RWPE2 (cell line): Measurements from ENCODE around the gene FMN1.

ENCODE experiments used
- ATAC-seq: fragments of 200-7000 bp; cut with Tn5 transposase; 3 replicates; pipeline ENCODE4 v1.9.1; 2021; ENCODE audit warnings: low read depth
- DNase-seq: peaks from one replicate; pipeline ENCODE4 v3.0.0-alpha.2; 2020; ENCODE audit warnings: low spot score
- H3K27ac ChIP-seq: fragments of 450-650 bp; 2 replicates; pipeline ENCODE4 v1.5.1; 2017; ENCODE audit warnings: mild to moderate bottlenecking; ENCODE audit not compliant: poor library complexity, severe bottlenecking
- H3K27me3 ChIP-seq: fragments of 250-450 bp; sonication (Bioruptor Pico); 2 replicates; pipeline ENCODE4 v1.5.1; 2021; ENCODE audit warnings: mild to moderate bottlenecking, moderate library complexity; ENCODE audit not compliant: insufficient read depth, poor library complexity, severe bottlenecking
- H3K36me3 ChIP-seq: fragments of 250-450 bp; sonication (Bioruptor Pico); 2 replicates; pipeline ENCODE4 v1.5.1; 2020; ENCODE audit warnings: low read depth, mild to moderate bottlenecking, moderate library complexity
- H3K4me1 ChIP-seq: fragments of 250-450 bp; sonication (Bioruptor Pico); 2 replicates; pipeline ENCODE4 v1.5.1; 2021; ENCODE audit warnings: mild to moderate bottlenecking, moderate library complexity; ENCODE audit not compliant: insufficient read depth, poor library complexity, severe bottlenecking
- H3K4me3 ChIP-seq: fragments of 250-450 bp; sonication (Bioruptor Pico); 2 replicates; pipeline ENCODE4 v1.5.1; 2021; ENCODE audit warnings: mild to moderate bottlenecking, moderate library complexity; ENCODE audit not compliant: severe bottlenecking
- H3K9me3 ChIP-seq: fragments of 250-450 bp; sonication (Bioruptor Pico); 2 replicates; pipeline ENCODE4 v1.5.1; 2021; ENCODE audit warnings: mild to moderate bottlenecking, moderate library complexity; ENCODE audit not compliant: severe bottlenecking
- TF ChIP-seq, protein P1 (sequence below): fragments of 450-650 bp; IDR thresholded peaks from one replicate; pipeline ENCODE4 v1.5.1; 2017; ENCODE audit warnings: mild to moderate bottlenecking, moderate library complexity; ENCODE audit not compliant: poor library complexity, severe bottlenecking

FMN1 gene

GRCh38 chr15:32957219-32957618 lies 237.3 kb downstream of the FMN1 start:
- H3K27ac ChIP-seq: no peak overlapping the region
- no peaks in the 10 kb centered on the region for H3K9me3 ChIP-seq

DNA sequence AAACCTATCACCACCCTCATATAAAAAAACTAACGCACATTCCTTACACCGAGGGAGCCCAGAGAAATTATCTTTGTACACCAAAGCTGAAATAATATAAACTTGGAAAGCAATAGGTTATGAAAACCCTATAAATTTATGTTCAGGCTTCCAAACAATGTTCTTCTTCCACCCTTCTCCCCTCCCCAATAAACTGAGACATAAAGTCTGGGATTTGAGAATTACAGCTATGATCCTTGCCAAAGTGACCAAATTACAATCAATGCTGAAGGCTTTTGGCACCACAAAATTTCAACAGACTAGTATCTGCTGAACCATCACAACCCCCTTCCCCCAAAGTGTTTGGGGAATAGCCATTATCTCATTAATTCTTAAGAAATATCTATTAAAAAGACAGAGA lies 237.8 kb downstream of the FMN1 start:
- no peak for ATAC-seq
- no peak overlapping the region for H3K27ac ChIP-seq
- no peak for DNase-seq
- TF ChIP-seq, protein P1, sequence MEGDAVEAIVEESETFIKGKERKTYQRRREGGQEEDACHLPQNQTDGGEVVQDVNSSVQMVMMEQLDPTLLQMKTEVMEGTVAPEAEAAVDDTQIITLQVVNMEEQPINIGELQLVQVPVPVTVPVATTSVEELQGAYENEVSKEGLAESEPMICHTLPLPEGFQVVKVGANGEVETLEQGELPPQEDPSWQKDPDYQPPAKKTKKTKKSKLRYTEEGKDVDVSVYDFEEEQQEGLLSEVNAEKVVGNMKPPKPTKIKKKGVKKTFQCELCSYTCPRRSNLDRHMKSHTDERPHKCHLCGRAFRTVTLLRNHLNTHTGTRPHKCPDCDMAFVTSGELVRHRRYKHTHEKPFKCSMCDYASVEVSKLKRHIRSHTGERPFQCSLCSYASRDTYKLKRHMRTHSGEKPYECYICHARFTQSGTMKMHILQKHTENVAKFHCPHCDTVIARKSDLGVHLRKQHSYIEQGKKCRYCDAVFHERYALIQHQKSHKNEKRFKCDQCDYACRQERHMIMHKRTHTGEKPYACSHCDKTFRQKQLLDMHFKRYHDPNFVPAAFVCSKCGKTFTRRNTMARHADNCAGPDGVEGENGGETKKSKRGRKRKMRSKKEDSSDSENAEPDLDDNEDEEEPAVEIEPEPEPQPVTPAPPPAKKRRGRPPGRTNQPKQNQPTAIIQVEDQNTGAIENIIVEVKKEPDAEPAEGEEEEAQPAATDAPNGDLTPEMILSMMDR: no peak
- no peaks in the 10 kb centered on the region for H3K9me3 ChIP-seq
- no peaks in the 10 kb centered on the region for H3K36me3 ChIP-seq
- H3K27me3 ChIP-seq: no peaks in the 10 kb centered on the region
- no peaks in the 10 kb centered on the region for H3K4me1 ChIP-seq
- H3K4me3 ChIP-seq: no peak overlapping the region

More at GRCh38 chr15:32957219-32957618, 237.3 kb downstream of the FMN1 start:
- Histone ChIP-seq H3K4me1 (no peaks in the 10 kb centered on the region), H3K4me3 (no peak overlapping the region), H3K27me3 (no peaks in the 10 kb centered on the region), H3K36me3 (no peaks in the 10 kb centered on the region)
- DNase-seq (no peak), ATAC-seq (no peak)
- TF ChIP-seq, protein P1: no peak

- Histone ChIP-seq H3K27ac (no peak overlapping the region), H3K4me3 (no peak overlapping the region), H3K4me1 (no peaks in the 10 kb centered on the region), H3K36me3 (no peaks in the 10 kb centered on the region), H3K9me3 (no peaks in the 10 kb centered on the region), H3K27me3 (no peaks in the 10 kb centered on the region)
- DNase-seq (no peak), ATAC-seq (peak; percentile 76)
- TF ChIP-seq, protein P1: peak; percentile 98
Observed at GRCh38 chr15:32956006-32956405, 238.5 kb downstream of the FMN1 start.

DNA sequence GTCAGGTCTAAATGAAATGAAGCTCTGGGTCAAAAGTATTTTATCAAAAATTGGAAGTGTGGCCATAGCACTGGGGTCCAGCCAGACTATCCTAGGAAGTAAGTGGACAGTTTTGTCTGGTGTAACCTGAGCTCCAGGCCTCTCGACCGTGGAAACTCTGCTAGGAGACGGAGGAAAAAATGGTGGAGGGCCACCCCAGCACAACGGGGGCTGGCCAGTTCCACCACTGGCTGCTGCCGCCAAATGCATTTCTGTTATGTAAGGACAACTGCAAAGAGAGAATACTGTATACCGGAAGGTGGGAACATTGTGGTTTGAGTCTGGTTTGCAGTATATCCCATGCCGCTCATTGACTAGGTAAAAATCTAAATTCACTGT lies 241.0 kb downstream of the FMN1 start:
- H3K9me3 ChIP-seq: no peaks in the 10 kb centered on the region
- no peaks in the 10 kb centered on the region for H3K36me3 ChIP-seq
- H3K27ac ChIP-seq: no peak overlapping the region
- H3K4me3 ChIP-seq: no peak overlapping the region
- DNase-seq (no peak), ATAC-seq (no peak)
- no peaks in the 10 kb centered on the region for H3K4me1 ChIP-seq
- TF ChIP-seq, protein P1: no peak
- no peaks in the 10 kb centered on the region for H3K27me3 ChIP-seq

DNA sequence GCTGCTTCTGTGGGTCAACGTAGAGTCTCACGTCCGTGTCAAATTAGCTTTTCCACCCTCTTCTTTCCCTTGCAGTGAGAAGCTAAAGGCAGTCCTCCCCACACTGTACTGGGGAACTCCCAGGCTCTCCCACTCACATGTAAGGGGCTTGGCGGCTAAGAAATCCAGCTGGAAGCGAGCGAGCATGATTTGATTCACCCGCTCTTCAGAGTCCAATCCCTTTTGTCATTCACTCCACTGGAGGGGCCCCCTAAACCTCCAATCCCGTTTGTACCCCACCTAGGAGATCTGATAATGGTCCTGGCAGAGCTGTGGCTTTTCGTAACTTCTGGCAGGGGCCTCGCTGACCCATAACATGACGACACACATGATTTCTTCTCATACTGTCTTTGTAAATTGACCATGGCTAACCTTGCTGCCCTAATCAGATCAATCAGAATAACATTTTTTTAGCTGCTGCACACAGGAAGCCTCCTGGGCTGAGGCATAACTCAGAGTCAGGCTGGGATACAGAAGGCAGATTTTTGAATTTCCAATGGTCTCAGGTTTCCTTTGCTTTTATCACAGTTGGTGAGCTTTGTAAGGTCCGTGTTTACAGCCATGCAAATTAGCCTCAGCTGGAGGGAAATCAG lies 241.5 kb downstream of the FMN1 start:
- Histone ChIP-seq H3K4me1 (no peaks in the 10 kb centered on the region), H3K9me3 (no peaks in the 10 kb centered on the region), H3K36me3 (no peaks in the 10 kb centered on the region), H3K4me3 (no peak overlapping the region), H3K27me3 (no peaks in the 10 kb centered on the region), H3K27ac (no peak overlapping the region)
- no peak for DNase-seq
- TF ChIP-seq, protein P1: no peak
- no peak for ATAC-seq
